Prostate gland (tissue), 2 donors: ENCODE measurements around the gene ETV5.

Experiments used
- CTCF ChIP-seq, 4 experiments: fragments of 200-600 bp in 2 of 4; fragments of 450-650 bp in 2 of 4; sonication (generic) in 2 of 4; IDR thresholded peaks; 1 replicate in 3 of 4; 2 replicates in 1 of 4; pipeline ENCODE4 v1.5.1; 2016 to 2019; ENCODE audit warnings: antibody characterized with exemption in 4 of 4, mild to moderate bottlenecking in 2 of 4, moderate library complexity in 2 of 4
- POLR2A ChIP-seq: fragments of 450-650 bp; IDR thresholded peaks from one replicate; pipeline ENCODE4 v1.6.1; 2016; ENCODE audit warnings: antibody characterized with exemption, mild to moderate bottlenecking
- POLR2AphosphoS5 ChIP-seq: sonication (generic); formaldehyde crosslinking; IDR thresholded peaks from one replicate; pipeline ENCODE4 v1.6.1; 2017; ENCODE audit warnings: antibody characterized with exemption

DNA sequence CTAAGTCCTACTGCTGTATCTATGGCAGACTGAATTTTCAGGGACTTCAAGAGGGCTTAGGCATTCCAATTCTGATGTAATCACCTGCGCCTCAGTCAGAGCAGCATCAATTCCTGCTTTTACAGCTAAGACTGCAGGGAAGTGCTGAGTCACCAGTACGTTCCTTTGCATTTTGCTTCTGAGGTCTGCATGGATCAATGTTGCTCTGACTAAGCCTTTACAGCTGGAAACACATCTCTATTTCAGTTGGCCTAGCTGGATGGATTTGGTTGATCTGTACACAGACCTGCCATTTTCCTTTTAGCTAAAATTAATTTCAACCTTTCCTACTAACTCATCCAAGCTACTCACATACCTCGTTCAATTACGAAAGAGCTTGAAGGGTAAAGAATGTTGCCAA is 51.3 kb downstream of the ETV5 start:
- TF ChIP-seq POLR2A (no peak), CTCF (IDR thresholded peaks at IDR 0.05) (no peak), POLR2AphosphoS5 (no peak)
